HG03442 (cell line): ENCODE data around the gene CCL19.

Source experiments
- ATAC-seq: cut with Tn5 transposase; IDR thresholded peaks from one replicate; pipeline ENCODE4 v1.9.1; 2021; ENCODE audit warnings: mild to moderate bottlenecking, moderate library complexity; ENCODE audit not compliant: unreplicated experiment

Gene CCL19

GRCh38 chr9:34642679-34643078, 48.4 kb downstream of the CCL19 start:
- ATAC-seq, result no peak
